HepG2 (cell line): Measurements from ENCODE around the gene MT1A. TPM values are rescaled to one million over a fixed set of nuclear protein-coding genes. Genes with fewer than 3 reads are reported as not detected.

Experiments used
- ATAC-seq: fragments of 200-7000 bp; cut with Tn5 transposase; 3 replicates; pipeline ENCODE4 v1.9.1; 2020; ENCODE audit warnings: mild to moderate bottlenecking, moderate library complexity
- BruUV-seq: library from RNA; stranded (reverse); fragments of 400-500 nt; replicated peaks from 2 replicates; lab custom pipeline; 2021; lab: Mats Ljungman, UMichigan
- CTCF ChIA-PET: fragments of 300-600 bp; formaldehyde crosslinking; extraction: SDS; loops from one replicate; lab custom pipeline; 2021; ENCODE audit warnings: low total read pairs, inconsistent platforms, low intra/inter-chr PET ratio; lab: Yijun Ruan, JAX
- POLR2A ChIA-PET: fragments of 350-600 bp; sonication (Branson Sonifier 250); formaldehyde crosslinking; loops from one replicate; lab custom pipeline; 2020; ENCODE audit warnings: antibody characterized with exemption, inconsistent platforms; lab: Yijun Ruan, JAX
- DNase-seq: peaks from one replicate; pipeline ENCODE4 v3.0.0-alpha.2; 2015; ENCODE audit warnings: low spot score
- FAIRE-seq: peaks from 3 replicates; lab custom pipeline; 2011; peaks lifted over from hg19 to GRCh38; lab: Jason Lieb, UNC
- H2AFZ ChIP-seq: one replicate; pipeline ENCODE4 v1.6.1; 2011; ENCODE audit warnings: low read length, inconsistent platforms
- H3K27ac ChIP-seq: fragments of 300-600 bp; 3 replicates; pipeline ENCODE4 v1.8.0; 2011; ENCODE audit warnings: mixed run types, mild to moderate bottlenecking, mixed read lengths, low read length, inconsistent platforms; ENCODE audit not compliant: insufficient read depth; ENCODE audit errors: extremely low read length
- H3K27me3 ChIP-seq, 2 experiments: fragments of 200-600 bp in 1 of 2; 2 replicates in 1 of 2; 3 replicates in 1 of 2; pipeline versions ENCODE4 v1.6.0 to v1.8.0; 2011; ENCODE audit warnings: low read length in 2 of 2, mild to moderate bottlenecking in 2 of 2, moderate library complexity in 2 of 2, inconsistent platforms in 1 of 2; ENCODE audit not compliant: insufficient read depth in 2 of 2, control insufficient read depth in 1 of 2
- H3K36me3 ChIP-seq, 2 experiments: fragments of 200-600 bp in 1 of 2; replicated peaks in 1 of 2; 2 replicates in 1 of 2; 3 replicates in 1 of 2; pipeline versions ENCODE4 v1.5.1 to v1.8.0; 2011; ENCODE audit warnings: low read length in 2 of 2, inconsistent platforms in 1 of 2; ENCODE audit not compliant: insufficient read depth in 2 of 2, control insufficient read depth in 1 of 2
- H3K4me1 ChIP-seq: 2 replicates; pipeline ENCODE4 v1.5.1; 2012; ENCODE audit warnings: low read length, inconsistent platforms; ENCODE audit not compliant: insufficient read depth
- H3K4me2 ChIP-seq: 2 replicates; pipeline ENCODE4 v1.6.0; 2011; ENCODE audit warnings: low read depth, low read length, inconsistent platforms
- H3K4me3 ChIP-seq, 3 experiments: fragments of 200-600 bp in 1 of 3; sonication (generic), shearing (Covaris generic) in 1 of 3; replicated peaks in 1 of 3; 2 replicates each; pipeline ENCODE4 v1.5.1; 2011 to 2016; ENCODE audit warnings: low read length in 3 of 3, inconsistent platforms in 2 of 3, low read depth in 2 of 3, mild to moderate bottlenecking in 2 of 3, control low read depth in 1 of 3, mixed read lengths in 1 of 3; ENCODE audit not compliant: insufficient read depth in 1 of 3
- H3K79me2 ChIP-seq: one replicate; pipeline ENCODE4 v1.6.1; 2011; ENCODE audit warnings: low read length, inconsistent platforms; ENCODE audit not compliant: insufficient read depth
- H3K9ac ChIP-seq: 2 replicates; pipeline ENCODE4 v1.6.0; 2011; ENCODE audit warnings: mild to moderate bottlenecking, low read depth, low read length, inconsistent platforms; ENCODE audit not compliant: insufficient read depth
- H3K9me3 ChIP-seq: 2 replicates; pipeline ENCODE4 v1.5.1; 2012; ENCODE audit warnings: mild to moderate bottlenecking, low read length
- H4K20me1 ChIP-seq: 2 replicates; pipeline ENCODE4 v1.6.0; 2011; ENCODE audit warnings: inconsistent platforms, mild to moderate bottlenecking, low read length, moderate library complexity; ENCODE audit not compliant: insufficient read depth
- AGO1 ChIP-seq: fragments of 200-400 bp; formaldehyde crosslinking; IDR thresholded peaks from 2 replicates; pipeline ENCODE4 v1.6.1; 2017; ENCODE audit warnings: mild to moderate bottlenecking, low read depth, low read length, moderate library complexity; ENCODE audit not compliant: poor library complexity, severe bottlenecking
- AGO2 ChIP-seq: fragments of 200-400 bp; formaldehyde crosslinking; optimal IDR thresholded peaks from 2 replicates; pipeline ENCODE3; 2017; ENCODE audit warnings: mild to moderate bottlenecking, low read depth, low read length, moderate library complexity
- GZF1 ChIP-seq: sonication (generic); formaldehyde crosslinking; IDR thresholded peaks from 2 replicates; pipeline ENCODE4 v1.5.1; 2020; ENCODE audit warnings: mild to moderate bottlenecking, missing genetic modification reagents
- KAT2B ChIP-seq: fragments of 150-350 bp; IDR thresholded peaks from 2 replicates; pipeline ENCODE4 v1.6.1; 2014; ENCODE audit warnings: low read depth, low read length, borderline replicate concordance
- KDM2A ChIP-seq: sonication (generic); formaldehyde crosslinking; IDR thresholded peaks from 2 replicates; pipeline ENCODE4 v1.4.0; 2020; ENCODE audit warnings: low read depth, missing genetic modification reagents, borderline replicate concordance
- LBX2 ChIP-seq: sonication (generic); formaldehyde crosslinking; IDR thresholded peaks from 2 replicates; pipeline ENCODE4 v1.5.0; 2020; ENCODE audit warnings: missing genetic modification reagents, mild to moderate bottlenecking, borderline replicate concordance
- MTF1 ChIP-seq: sonication (generic); formaldehyde crosslinking; IDR thresholded peaks from 2 replicates; pipeline ENCODE4 v1.5.0; 2020; ENCODE audit warnings: missing genetic modification reagents
- NCOR1 ChIP-seq: fragments of 200-600 bp; sonication (generic); IDR thresholded peaks from 2 replicates; pipeline ENCODE4 v1.7.0; 2017; ENCODE audit warnings: antibody characterized with exemption, low read length, borderline replicate concordance
- NFKBIZ ChIP-seq: IDR thresholded peaks from 2 replicates; pipeline ENCODE4 v1.6.1; 2018; ENCODE audit warnings: missing genetic modification reagents, missing compliant biosample characterization
- PPARG ChIP-seq: conservative IDR thresholded peaks from 2 replicates; pipeline ENCODE4 v1.6.1; 2016; ENCODE audit warnings: missing biosample characterization, missing genetic modification reagents
- RARA ChIP-seq: IDR thresholded peaks from 2 replicates; pipeline ENCODE4 v1.6.1; 2016; ENCODE audit warnings: missing genetic modification reagents, missing compliant biosample characterization
- SMYD3 ChIP-seq: sonication (generic); formaldehyde crosslinking; IDR thresholded peaks from 2 replicates; pipeline ENCODE4 v1.8.1; 2023; ENCODE audit warnings: mild to moderate bottlenecking, missing genetic modification reagents
- TFDP2 ChIP-seq: sonication (generic); formaldehyde crosslinking; IDR thresholded peaks from 2 replicates; pipeline ENCODE4 v1.4.0; 2020; ENCODE audit warnings: missing genetic modification reagents
- ZGPAT ChIP-seq: IDR thresholded peaks from 2 replicates; pipeline ENCODE4 v1.6.1; 2016; ENCODE audit warnings: mild to moderate bottlenecking
- ZMYM3 ChIP-seq: sonication (generic); formaldehyde crosslinking; IDR thresholded peaks from 2 replicates; pipeline ENCODE4 v1.5.1; 2020; ENCODE audit warnings: mild to moderate bottlenecking, missing genetic modification reagents
- ZMYM4 ChIP-seq: sonication (generic); formaldehyde crosslinking; IDR thresholded peaks from 2 replicates; pipeline ENCODE4 v1.8.1; 2023; ENCODE audit warnings: mild to moderate bottlenecking, missing genetic modification reagents
- ZNF33B ChIP-seq: sonication (generic); formaldehyde crosslinking; IDR thresholded peaks from 2 replicates; pipeline ENCODE4 v1.5.1; 2020; ENCODE audit warnings: mild to moderate bottlenecking, missing genetic modification reagents
- ZNF446 ChIP-seq: sonication (generic); formaldehyde crosslinking; IDR thresholded peaks from 2 replicates; pipeline ENCODE4 v1.5.0; 2020; ENCODE audit warnings: mild to moderate bottlenecking, missing genetic modification reagents
- ZNF567 ChIP-seq: sonication (generic); formaldehyde crosslinking; IDR thresholded peaks from 2 replicates; pipeline ENCODE4 v1.8.1; 2023; ENCODE audit warnings: mild to moderate bottlenecking, missing genetic modification reagents, borderline replicate concordance
- ZNF713 ChIP-seq: sonication (generic); formaldehyde crosslinking; IDR thresholded peaks from 2 replicates; pipeline ENCODE4 v1.4.0; 2020; ENCODE audit warnings: mild to moderate bottlenecking, missing genetic modification reagents
- WGBS: methylation state at CpG from one replicate; pipeline ENCODE4 v1.1.6; 2017; ENCODE audit warnings: low lambda C conversion rate; 5-methylcytosine and 5-hydroxymethylcytosine counted together
- in situ Hi-C: cut with HindIII; loops from 2 replicates; pipeline ENCODE4 v1.10.0; 2017; ENCODE audit warnings: low pct_unique_long_range_greater_than_20kb; ENCODE audit not compliant: extremely low pct_ligation_motif_present
- intact Hi-C: fragments of 100-400 bp; cut with micrococcal nuclease; formaldehyde crosslinking; loops from one replicate; pipeline ENCODE4 v1.10.0; 2022; ENCODE audit not compliant: unreplicated experiment
- polyA plus RNA-seq, 8 experiments: library from polyadenylated mRNA; depleted of rRNA in 3 of 8; stranded (reverse) in 7 of 8; unstranded in 1 of 8; fragments of >200 nt; fragmentation: Illumina TruSeq in 4 of 8; extraction: Trizol in 4 of 8; gene quantifications; 2 replicates each; pipeline versions ENCODE4 v1.2.1 to v1.2.3, GENCODE V29; 2011 to 2016; ENCODE audit warnings: low read depth in 4 of 8, missing spikeins in 1 of 8, mixed read lengths in 1 of 8; ENCODE audit not compliant: insufficient read depth in 1 of 8
- total RNA-seq, 5 experiments: library from RNA; depleted of rRNA; stranded (reverse); fragments of >200 nt; fragmentation: Illumina TruSeq; extraction: Trizol; gene quantifications; 2 replicates each; pipeline ENCODE4 v1.2.3, GENCODE V29; 2016; ENCODE audit warnings: low read depth in 1 of 5
- TF ChIP-seq, protein P1 (sequence below): sonication (generic); formaldehyde crosslinking; IDR thresholded peaks from 2 replicates; pipeline ENCODE4 v1.5.0; 2020; ENCODE audit warnings: missing genetic modification reagents

The MT1A gene
- total and polyA plus RNA-seq, 2 of the 13 experiments (the other 11 are each of a cell fraction or from before 2014, with no cell fraction given) = 8.3 to 10.4 TPM

DNA sequence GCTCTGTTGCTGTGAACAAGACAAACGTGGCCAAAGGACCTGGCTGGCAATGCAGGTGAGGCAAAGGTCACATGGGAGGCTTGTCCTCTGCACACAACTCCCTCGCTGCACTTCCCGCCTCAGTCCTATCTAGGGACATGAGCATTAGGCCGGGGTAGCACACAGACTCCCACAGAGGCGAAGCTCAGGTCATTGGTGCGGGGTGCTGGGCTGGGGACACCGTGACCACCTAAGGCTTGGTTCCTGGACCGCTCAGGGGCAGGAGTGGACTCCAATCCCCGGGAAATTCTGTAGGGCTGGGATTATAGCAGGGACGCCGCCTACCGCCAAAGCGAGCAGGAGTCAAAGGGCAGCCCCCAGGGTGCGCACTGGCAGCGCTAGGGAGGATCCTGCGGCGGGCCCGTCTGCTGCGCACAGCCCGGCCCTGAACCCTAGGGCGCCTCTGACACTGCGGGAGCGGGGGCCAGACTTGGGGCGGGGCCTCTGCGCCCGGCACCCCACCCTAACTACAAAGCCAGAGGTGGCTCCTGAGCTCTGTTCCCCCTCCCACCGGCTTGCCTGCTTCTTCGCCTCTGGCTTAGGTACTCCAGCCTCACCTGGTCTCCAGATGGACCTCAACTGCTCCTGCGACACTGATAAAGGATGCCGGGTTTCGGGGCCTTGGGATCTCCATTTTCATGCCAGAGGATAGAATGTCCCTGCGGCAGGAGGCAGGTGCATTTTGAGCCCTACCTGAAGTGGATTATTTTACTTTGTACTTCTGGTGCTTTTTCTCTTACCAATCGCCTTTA is 9.4 kb downstream of the MT1A start:
- WGBS = 35% methylated on average over 20 of the region's 33 CpGs
- CTCF ChIA-PET = no interaction called here
- TF ChIP-seq ZMYM4 (CRISPR knock-in tag) (peak; percentile 45; the same call in 1 of the 2 replicates), GZF1 (CRISPR knock-in tag) (0 out of 2 replicates have a peak, but pooled peaks have one; percentile 30), ZNF713 (no peak), RARA (CRISPR knock-in tag) (peak; percentile 42), NFKBIZ (CRISPR knock-in tag) (no peak), PPARG (CRISPR knock-in tag) (peak; percentile 57; the same call in 1 of the 2 replicates), LBX2 (CRISPR knock-in tag) (no peak), TFDP2 (peak; percentile 54), MTF1 (CRISPR knock-in tag) (peak; percentile 78; the same call in 1 of the 2 replicates), NCOR1 (no peak; the same call in 1 of the 2 replicates), ZNF446 (no peak), KDM2A (CRISPR knock-in tag) (peak; percentile 48; the same call in 1 of the 2 replicates), KAT2B (no peak), ZNF33B (0 out of 2 replicates have a peak, but pooled peaks have one; percentile 20), ZGPAT (CRISPR knock-in tag) (no peak), AGO1 (no peak), ZMYM3 (CRISPR knock-in tag) (peak; percentile 60; the same call in 1 of the 2 replicates), AGO2 (no peak), SMYD3 (CRISPR knock-in tag) (no peak), ZNF567 (0 out of 2 replicates have a peak, but pooled peaks have one; percentile 27)
- TF ChIP-seq, protein P1, sequence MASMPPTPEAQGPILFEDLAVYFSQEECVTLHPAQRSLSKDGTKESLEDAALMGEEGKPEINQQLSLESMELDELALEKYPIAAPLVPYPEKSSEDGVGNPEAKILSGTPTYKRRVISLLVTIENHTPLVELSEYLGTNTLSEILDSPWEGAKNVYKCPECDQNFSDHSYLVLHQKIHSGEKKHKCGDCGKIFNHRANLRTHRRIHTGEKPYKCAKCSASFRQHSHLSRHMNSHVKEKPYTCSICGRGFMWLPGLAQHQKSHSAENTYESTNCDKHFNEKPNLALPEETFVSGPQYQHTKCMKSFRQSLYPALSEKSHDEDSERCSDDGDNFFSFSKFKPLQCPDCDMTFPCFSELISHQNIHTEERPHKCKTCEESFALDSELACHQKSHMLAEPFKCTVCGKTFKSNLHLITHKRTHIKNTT (CRISPR knock-in tag) = no peak

More for the DNA sequence above, 9.4 kb downstream of the MT1A start:
- DNase-seq = no peak
- Histone ChIP-seq H3K36me3 (no peaks in the 10 kb centered on the region), H2AFZ (no peak overlapping the region), H3K79me2 (no peaks in the 10 kb centered on the region), H3K27me3 (peaks cover 12 to 55% of the 10 kb centered on the region in 2 experiments; a peak in 4 of 5 replicates), H3K27ac (no peak overlapping the region), H3K9me3 (no peaks in the 10 kb centered on the region), H3K4me3 (peak overlapping the region in 1 of 3 experiments; percentile 35; a peak in 1 of 6 replicates), H4K20me1 (no peaks in the 10 kb centered on the region), H3K9ac (no peak overlapping the region), H3K4me2 (peak overlapping the region; percentile 46; the same call in 1 of the 2 replicates), H3K4me1 (peaks cover 39% of the 10 kb centered on the region)
- peak; percentile 82 for ATAC-seq
- in situ Hi-C loops = no loop called here
- no TSS peak for BruUV-seq
- intact Hi-C loops = no loop called here
- no peak for FAIRE-seq
- POLR2A ChIA-PET = interaction anchor here (1.3 kb wide), 1 partner anchor 197 kb away, joined by 3 read pairs; the partner anchor contains the start of genes NUDT21 and OGFOD1
